ENCODE measurements around the gene ATP2C1.
A peak's percentile ranks its signal among the peaks of the same experiment; 100 is the strongest.

Gene ATP2C1

DNA sequence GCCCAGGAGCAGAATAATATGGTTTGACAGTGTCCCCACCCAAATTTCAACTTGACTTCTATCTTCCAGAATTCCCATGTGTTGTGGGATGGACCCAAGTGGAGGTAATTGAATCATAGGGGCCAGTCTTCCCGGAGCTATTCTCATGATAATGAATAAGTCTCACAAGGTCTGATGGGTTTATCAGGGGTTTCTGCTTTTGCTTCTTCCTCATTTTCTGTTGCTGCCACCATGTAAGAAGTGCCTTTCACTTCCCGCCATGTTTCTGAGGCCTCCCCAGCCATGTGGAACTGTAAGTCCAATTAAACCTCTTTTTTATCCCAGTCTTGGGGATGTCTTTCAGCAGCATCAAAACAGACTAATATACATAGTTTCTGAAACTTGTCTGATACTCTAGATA, 28.4 kb upstream of the ATP2C1 start:
- H3K27me3 ChIP-seq (replicated peaks in 2 of 5; ENCODE audit: control insufficient read depth in 4 of 5, insufficient read depth in 5 of 5, low read length in 4 of 5), result no peaks in the 10 kb centered on the region
- CTCF ChIA-PET, result interaction anchor here (1.2 to 2.3 kb wide), 2 partner anchors 9 to 105 kb away, joined by 6 to 8 read pairs; no protein-coding TSS in a partner anchor
- peaks cover 4 to 38% (median 14%) of the 10 kb centered on the region in 4 experiments for H3K36me3 ChIP-seq (ENCODE audit: control insufficient read depth in 4 of 4, insufficient read depth in 4 of 4, low read length in 3 of 4)
- H3K4me3 ChIP-seq (ENCODE audit: control insufficient read depth in 1 of 7, extremely low read depth in 1 of 7, insufficient read depth in 4 of 7, low read depth in 2 of 7, low read length in 6 of 7), result no peak overlapping the region
- H3K9me3 ChIP-seq (ENCODE audit: control extremely low read depth in 1 of 5, control insufficient read depth in 4 of 5, insufficient read depth in 2 of 5, low read depth in 1 of 5, low read length in 4 of 5), result peaks cover 2 to 11% (median 7%) of the 10 kb centered on the region in 5 experiments
- POLR2A ChIA-PET, result interaction anchor here (0.7 kb wide), 1 partner anchor 14 kb away, joined by 3 read pairs; no protein-coding TSS in a partner anchor
- DNase-seq, result peak in 1 of 3 donors; percentile 45
- WGBS (ENCODE audit: insufficient coverage), result 100% methylated on average over 1 of the region's 2 CpGs
- H3K4me1 ChIP-seq (ENCODE audit: control extremely low read depth in 1 of 4, control insufficient read depth in 4 of 4, insufficient read depth in 4 of 4, low read length in 3 of 4), result peaks cover 0 to 3% (median 0%) of the 10 kb centered on the region in 4 experiments
- H3K27ac ChIP-seq (ENCODE audit: insufficient read depth in 1 of 2, low read depth in 1 of 2, low read length in 2 of 2, poor library complexity in 1 of 2, severe bottlenecking in 2 of 2), result no peak overlapping the region

GRCh38 chr3:130866327-130866726, 27.6 kb upstream of the ATP2C1 start:
- ChIA-PET POLR2A (interaction anchor here (0.7 kb wide), 1 partner anchor 15 kb away, joined by 3 read pairs; no protein-coding TSS in a partner anchor), CTCF (interaction anchor here (0.8 to 2.3 kb wide), 4 partner anchors 9 to 105 kb away, joined by 3 to 8 read pairs (median 4); no protein-coding TSS in a partner anchor)
- DNase-seq, result no peak

DNA sequence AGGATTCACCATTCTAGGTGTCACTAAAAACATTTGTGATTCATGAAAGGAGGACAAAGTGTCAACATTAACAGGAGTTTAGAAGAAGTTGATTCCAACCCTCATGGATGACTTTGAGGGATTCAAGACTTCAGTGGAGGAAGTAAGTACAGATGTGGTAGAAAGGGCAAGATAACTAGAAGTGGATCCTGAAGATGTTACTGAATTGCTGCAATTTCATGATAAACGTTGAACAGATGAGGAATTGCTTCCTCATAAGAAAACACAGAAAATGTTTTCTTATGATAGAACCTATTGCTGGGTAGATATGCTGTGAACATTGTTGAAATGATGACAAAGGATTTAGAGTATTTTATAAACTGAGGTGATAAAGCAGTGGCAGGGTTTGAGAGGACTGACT, 23.5 kb upstream of the ATP2C1 start:
- POLR2A ChIA-PET, result no interaction called here
- Histone ChIP-seq H3K9me3 (ENCODE audit: control extremely low read depth in 1 of 5, control insufficient read depth in 4 of 5, insufficient read depth in 2 of 5, low read depth in 1 of 5, low read length in 4 of 5) (peaks cover 1 to 15% (median 2%) of the 10 kb centered on the region in 5 experiments), H3K4me3 (ENCODE audit: control insufficient read depth in 1 of 7, extremely low read depth in 1 of 7, insufficient read depth in 4 of 7, low read depth in 2 of 7, low read length in 6 of 7) (no peak overlapping the region), H3K27ac (ENCODE audit: insufficient read depth in 1 of 2, low read depth in 1 of 2, low read length in 2 of 2, poor library complexity in 1 of 2, severe bottlenecking in 2 of 2) (no peak overlapping the region), H3K36me3 (ENCODE audit: control insufficient read depth in 4 of 4, insufficient read depth in 4 of 4, low read length in 3 of 4) (peaks cover 6 to 39% (median 15%) of the 10 kb centered on the region in 4 experiments), H3K27me3 (replicated peaks in 2 of 5; ENCODE audit: control insufficient read depth in 4 of 5, insufficient read depth in 5 of 5, low read length in 4 of 5) (no peaks in the 10 kb centered on the region), H3K4me1 (ENCODE audit: control extremely low read depth in 1 of 4, control insufficient read depth in 4 of 4, insufficient read depth in 4 of 4, low read length in 3 of 4) (no peaks in the 10 kb centered on the region)
- CTCF ChIA-PET, result interaction anchor here (0.7 to 1.2 kb wide), 2 partner anchors 13 to 1800 kb away, joined by 3 read pairs; no protein-coding TSS in a partner anchor
- DNase-seq, result peak in 1 of 3 donors; percentile 62
- no CpG with 5 or more reads among the region's 1 CpG for WGBS (ENCODE audit: insufficient coverage)

More at GRCh38 chr3:130866327-130866726, 27.6 kb upstream of the ATP2C1 start:
- Histone ChIP-seq H3K4me1 (ENCODE audit: control extremely low read depth in 1 of 4, control insufficient read depth in 4 of 4, insufficient read depth in 4 of 4, low read length in 3 of 4) (peaks cover 0 to under 1% (median 0%) of the 10 kb centered on the region in 4 experiments), H3K27ac (ENCODE audit: insufficient read depth in 1 of 2, low read depth in 1 of 2, low read length in 2 of 2, poor library complexity in 1 of 2, severe bottlenecking in 2 of 2) (no peak overlapping the region), H3K36me3 (ENCODE audit: control insufficient read depth in 4 of 4, insufficient read depth in 4 of 4, low read length in 3 of 4) (peaks cover 4 to 41% (median 16%) of the 10 kb centered on the region in 4 experiments), H3K27me3 (replicated peaks in 2 of 5; ENCODE audit: control insufficient read depth in 4 of 5, insufficient read depth in 5 of 5, low read length in 4 of 5) (no peaks in the 10 kb centered on the region), H3K4me3 (ENCODE audit: control insufficient read depth in 1 of 7, extremely low read depth in 1 of 7, insufficient read depth in 4 of 7, low read depth in 2 of 7, low read length in 6 of 7) (no peak overlapping the region), H3K9me3 (ENCODE audit: control extremely low read depth in 1 of 5, control insufficient read depth in 4 of 5, insufficient read depth in 2 of 5, low read depth in 1 of 5, low read length in 4 of 5) (peaks cover 2 to 11% (median 7%) of the 10 kb centered on the region in 5 experiments)

- no peak for DNase-seq
- no peak overlapping the region for H3K27ac ChIP-seq (ENCODE audit: insufficient read depth in 1 of 2, low read depth in 1 of 2, low read length in 2 of 2, poor library complexity in 1 of 2, severe bottlenecking in 2 of 2)
- H3K36me3 ChIP-seq (ENCODE audit: control insufficient read depth in 4 of 4, insufficient read depth in 4 of 4, low read length in 3 of 4), result peaks cover 3 to 24% (median 7%) of the 10 kb centered on the region in 4 experiments
- no peak overlapping the region for H3K4me3 ChIP-seq (ENCODE audit: control insufficient read depth in 1 of 7, extremely low read depth in 1 of 7, insufficient read depth in 4 of 7, low read depth in 2 of 7, low read length in 6 of 7)
- no peaks in the 10 kb centered on the region for H3K27me3 ChIP-seq (replicated peaks in 2 of 5; ENCODE audit: control insufficient read depth in 4 of 5, insufficient read depth in 5 of 5, low read length in 4 of 5)
- CTCF ChIA-PET, result no interaction called here
- POLR2A ChIA-PET, result interaction anchor here (0.6 kb wide), 1 partner anchor 129 kb away, joined by 5 read pairs; no protein-coding TSS in a partner anchor
- H3K9me3 ChIP-seq (ENCODE audit: control extremely low read depth in 1 of 5, control insufficient read depth in 4 of 5, insufficient read depth in 2 of 5, low read depth in 1 of 5, low read length in 4 of 5), result peaks cover 3 to 37% (median 6%) of the 10 kb centered on the region in 5 experiments
- WGBS (ENCODE audit: insufficient coverage), result no CpG with 5 or more reads among the region's 2 CpGs
- no peaks in the 10 kb centered on the region for H3K4me1 ChIP-seq (ENCODE audit: control extremely low read depth in 1 of 4, control insufficient read depth in 4 of 4, insufficient read depth in 4 of 4, low read length in 3 of 4)
Observed at GRCh38 chr3:130876594-130876993, 17.3 kb upstream of the ATP2C1 start.

GRCh38 chr3:130878464-130878863, 15.4 kb upstream of the ATP2C1 start:
- Histone ChIP-seq H3K27me3 (replicated peaks in 2 of 5; ENCODE audit: control insufficient read depth in 4 of 5, insufficient read depth in 5 of 5, low read length in 4 of 5) (no peaks in the 10 kb centered on the region), H3K27ac (ENCODE audit: insufficient read depth in 1 of 2, low read depth in 1 of 2, low read length in 2 of 2, poor library complexity in 1 of 2, severe bottlenecking in 2 of 2) (no peak overlapping the region), H3K4me1 (ENCODE audit: control extremely low read depth in 1 of 4, control insufficient read depth in 4 of 4, insufficient read depth in 4 of 4, low read length in 3 of 4) (no peaks in the 10 kb centered on the region), H3K36me3 (ENCODE audit: control insufficient read depth in 4 of 4, insufficient read depth in 4 of 4, low read length in 3 of 4) (peaks cover 3 to 32% (median 11%) of the 10 kb centered on the region in 4 experiments), H3K9me3 (ENCODE audit: control extremely low read depth in 1 of 5, control insufficient read depth in 4 of 5, insufficient read depth in 2 of 5, low read depth in 1 of 5, low read length in 4 of 5) (peaks cover 3 to 53% (median 6%) of the 10 kb centered on the region in 5 experiments), H3K4me3 (ENCODE audit: control insufficient read depth in 1 of 7, extremely low read depth in 1 of 7, insufficient read depth in 4 of 7, low read depth in 2 of 7, low read length in 6 of 7) (no peak overlapping the region)
- CTCF ChIA-PET, result interaction anchor here (0.8 to 1.7 kb wide), 6 partner anchors 9 to 120 kb away, joined by 3 to 5 read pairs (median 3); no protein-coding TSS in a partner anchor
- DNase-seq, result peak in 1 of 3 donors; percentile 48
- POLR2A ChIA-PET, result interaction anchor here (1.4 to 1.7 kb wide), 2 partner anchors 15 to 28 kb away, joined by 4 read pairs; partner anchors contain the start of gene ATP2C1

GRCh38 chr3:130889416-130889946, 4.4 kb upstream of the ATP2C1 start:
- WGBS (ENCODE audit: insufficient coverage), result no CpG with 5 or more reads among the region's 1 CpG
- no peaks in the 10 kb centered on the region for H3K27me3 ChIP-seq (replicated peaks in 2 of 5; ENCODE audit: control insufficient read depth in 4 of 5, insufficient read depth in 5 of 5, low read length in 4 of 5)
- POLR2A ChIA-PET, result interaction anchor here (0.5 kb wide), 1 partner anchor 39 kb away, joined by 3 read pairs; no protein-coding TSS in a partner anchor
- H3K27ac ChIP-seq (ENCODE audit: insufficient read depth in 1 of 2, low read depth in 1 of 2, low read length in 2 of 2, poor library complexity in 1 of 2, severe bottlenecking in 2 of 2), result no peak overlapping the region
- H3K4me3 ChIP-seq (ENCODE audit: control insufficient read depth in 1 of 7, extremely low read depth in 1 of 7, insufficient read depth in 4 of 7, low read depth in 2 of 7, low read length in 6 of 7), result no peak overlapping the region
- peaks cover 0 to 12% (median 3%) of the 10 kb centered on the region in 5 experiments for H3K9me3 ChIP-seq (ENCODE audit: control extremely low read depth in 1 of 5, control insufficient read depth in 4 of 5, insufficient read depth in 2 of 5, low read depth in 1 of 5, low read length in 4 of 5)
- DNase-seq, result peak in 1 of 3 donors; percentile 52
- H3K36me3 ChIP-seq (ENCODE audit: control insufficient read depth in 4 of 4, insufficient read depth in 4 of 4, low read length in 3 of 4), result peaks cover 0 to 23% (median 8%) of the 10 kb centered on the region in 4 experiments
- H3K4me1 ChIP-seq (ENCODE audit: control extremely low read depth in 1 of 4, control insufficient read depth in 4 of 4, insufficient read depth in 4 of 4, low read length in 3 of 4), result peaks cover 2 to 23% (median 11%) of the 10 kb centered on the region in 4 experiments
- CTCF ChIA-PET, result interaction anchor here (0.8 to 6.9 kb wide), 4 partner anchors 11 to 129 kb away, joined by 3 to 97 read pairs (median 4); no protein-coding TSS in a partner anchor
